GM19043 (cell line): ENCODE data around the gene EXOC3L1.

Experiments used
- ATAC-seq: cut with Tn5 transposase; IDR thresholded peaks from one replicate; pipeline ENCODE4 v1.9.1; 2021; ENCODE audit warnings: low read depth; ENCODE audit not compliant: unreplicated experiment

EXOC3L1 gene

GRCh38 chr16:67199808-67200198 lies 9.9 kb upstream of the EXOC3L1 start:
- no peak for ATAC-seq

- no peak for ATAC-seq
Observed at GRCh38 chr16:67199011-67199807, 9.3 kb upstream of the EXOC3L1 start, which contains the start of gene ELMO3. TSS of gene ELMO3 (plus strand) at chr16:67199131. CDS start at chr16:67199327, 196 bp downstream.

GRCh38 chr16:67198238-67198734 lies 8.3 kb upstream of the EXOC3L1 start:
- ATAC-seq: no peak

- no peak for ATAC-seq
Observed at GRCh38 chr16:67197704-67198103, 7.8 kb upstream of the EXOC3L1 start.

GRCh38 chr16:67196881-67197280 lies 6.9 kb upstream of the EXOC3L1 start:
- ATAC-seq: no peak

- no peak for ATAC-seq
Observed at GRCh38 chr16:67195676-67196075, 5.7 kb upstream of the EXOC3L1 start.

GRCh38 chr16:67194260-67194659 lies 4.3 kb upstream of the EXOC3L1 start:
- ATAC-seq: no peak

- no peak for ATAC-seq
Observed at GRCh38 chr16:67193536-67193935, 3.6 kb upstream of the EXOC3L1 start.

- no peak for ATAC-seq
Observed at GRCh38 chr16:67192781-67193361, 2.9 kb upstream of the EXOC3L1 start.

- ATAC-seq: peak; percentile 93
Observed at GRCh38 chr16:67191995-67192681, 2.2 kb upstream of the EXOC3L1 start, which contains the start of gene E2F4. TSS of gene E2F4 (plus strand) at chr16:67192155. CDS start at chr16:67192228, 73 bp downstream.

GRCh38 chr16:67191411-67191994 lies 1.6 kb upstream of the EXOC3L1 start:
- no peak for ATAC-seq

GRCh38 chr16:67190448-67191399 lies 788 bp upstream of the EXOC3L1 start:
- ATAC-seq: no peak

- ATAC-seq: no peak
Observed at GRCh38 chr16:67188798-67189197, 1.1 kb downstream of the EXOC3L1 start.

- ATAC-seq: no peak
Observed at GRCh38 chr16:67188323-67188722, 1.6 kb downstream of the EXOC3L1 start.

GRCh38 chr16:67187175-67187890 lies 2.6 kb downstream of the EXOC3L1 start:
- no peak for ATAC-seq

GRCh38 chr16:67186550-67186950 lies 3.4 kb downstream of the EXOC3L1 start:
- no peak for ATAC-seq

GRCh38 chr16:67185651-67186134 lies 4.2 kb downstream of the EXOC3L1 start:
- ATAC-seq: no peak

GRCh38 chr16:67184995-67185650 lies 4.8 kb downstream of the EXOC3L1 start:
- ATAC-seq: no peak
